Activated T-cell treated with anti-CD3 and anti-CD28 coated beads, Interleukin-2, amount 50 U/mL, for 1 hour (primary cell): ENCODE data around the gene FGD5.
A peak's percentile ranks its signal among the peaks of the same experiment; 100 is the strongest.

ENCODE experiments used
- DNase-seq: peaks from one replicate; pipeline ENCODE4 v3.0.0-alpha.2; 2020

FGD5 gene

GRCh38 chr3:14935592-14936345, 117.0 kb downstream of the FGD5 start:
- DNase-seq: no peak

GRCh38 chr3:14938954-14939353, 120.2 kb downstream of the FGD5 start:
- DNase-seq: no peak

GRCh38 chr3:14941871-14942270, 123.1 kb downstream of the FGD5 start:
- no peak for DNase-seq

GRCh38 chr3:14943042-14943441, 124.3 kb downstream of the FGD5 start:
- no peak for DNase-seq

GRCh38 chr3:14946236-14946635, 127.5 kb downstream of the FGD5 start:
- no peak for DNase-seq

- DNase-seq: no peak
These were observed 128.0 kb downstream of the FGD5 start for GRCh38 chr3:14946739-14947099.

- DNase-seq: peak; percentile 89
These were observed 128.5 kb downstream of the FGD5 start, which contains the start of gene NR2C2 for GRCh38 chr3:14947100-14947885. Gene NR2C2, plus strand, starts transcription at chr3:14947583. Its CDS starts 56,332 bp downstream, at chr3:15003915.

GRCh38 chr3:14947886-14948608, 129.3 kb downstream of the FGD5 start:
- peak; percentile 97 for DNase-seq

- no peak for DNase-seq
These were observed 129.9 kb downstream of the FGD5 start for GRCh38 chr3:14948609-14949038.

- no peak for DNase-seq
These were observed 130.4 kb downstream of the FGD5 start for GRCh38 chr3:14949126-14949525.

GRCh38 chr3:14950274-14950673, 131.5 kb downstream of the FGD5 start:
- DNase-seq: no peak

- no peak for DNase-seq
These were observed 138.4 kb downstream of the FGD5 start for GRCh38 chr3:14957153-14957552.

- DNase-seq: no peak
These were observed 139.2 kb downstream of the FGD5 start for GRCh38 chr3:14957925-14958324.

GRCh38 chr3:14959359-14959943, 140.7 kb downstream of the FGD5 start:
- no peak for DNase-seq

- no peak for DNase-seq
These were observed 144.0 kb downstream of the FGD5 start for GRCh38 chr3:14962762-14963161.

GRCh38 chr3:14967285-14967684, 148.5 kb downstream of the FGD5 start:
- no peak for DNase-seq

- no peak for DNase-seq
These were observed 150.9 kb downstream of the FGD5 start for GRCh38 chr3:14969671-14970070.

- no peak for DNase-seq
These were observed 157.6 kb downstream of the FGD5 start for GRCh38 chr3:14976317-14976716.

- DNase-seq: no peak
These were observed 161.9 kb downstream of the FGD5 start for GRCh38 chr3:14980689-14981088.
